K562 (cell line): Measurements from ENCODE around the gene ASGR1. TPM values are rescaled to one million over a fixed set of nuclear protein-coding genes. Genes with fewer than 3 reads are reported as not detected.
A peak's percentile ranks its signal among the peaks of the same experiment; 100 is the strongest.

ENCODE experiments used
- ATAC-seq: fragments of 200-7000 bp; cut with Tn5 transposase; 3 replicates; pipeline ENCODE4 v1.9.1; 2020; ENCODE audit warnings: moderate library complexity
- Bru-seq: library from RNA; stranded (reverse); fragments of 400-500 nt; gene quantifications from one replicate; lab custom pipeline; 2021; lab: Mats Ljungman, UMichigan
- BruChase-seq, 2 experiments: library from RNA; stranded (reverse); fragments of 400-500 nt; gene quantifications; one replicate each; lab custom pipeline; 2021; lab: Mats Ljungman, UMichigan
- BruUV-seq: library from RNA; stranded (reverse); fragments of 400-500 nt; replicated peaks from 2 replicates; lab custom pipeline; 2021; lab: Mats Ljungman, UMichigan
- CTCF ChIA-PET: fragments of 300-600 bp; formaldehyde crosslinking; extraction: SDS; loops from one replicate; lab custom pipeline; 2021; ENCODE audit warnings: low intra/inter-chr PET ratio; lab: Yijun Ruan, JAX
- POLR2A ChIA-PET: fragments of 300-600, 350-650 bp; sonication (Branson Sonifier 250); formaldehyde crosslinking; extraction: SDS; loops from one replicate; lab custom pipeline; 2021; ENCODE audit warnings: antibody characterized with exemption, inconsistent platforms; lab: Yijun Ruan, JAX
- DNase-seq, 4 experiments: peaks; one replicate each; pipeline versions ENCODE4 v3.0.0 to v3.0.0-alpha.2; 2011 to 2018; ENCODE audit warnings: low spot score in 3 of 4, mixed read lengths in 3 of 4; ENCODE audit errors: extremely low read depth in 1 of 4
- FAIRE-seq: peaks from 2 replicates; lab custom pipeline; 2011; peaks lifted over from hg19 to GRCh38; lab: Jason Lieb, UNC
- H2AFZ ChIP-seq: 2 replicates; pipeline ENCODE4 v1.6.0; 2011; ENCODE audit warnings: low read depth, low read length, control low read depth, inconsistent platforms
- H3K27ac ChIP-seq: fragments of 200-600 bp; 3 replicates; pipeline ENCODE4 v1.8.0; 2011; ENCODE audit warnings: low read depth, mild to moderate bottlenecking, control low read depth, inconsistent platforms, low read length, moderate library complexity, mixed read lengths; ENCODE audit errors: extremely low read depth
- H3K27me3 ChIP-seq, 2 experiments: fragments of 300-600 bp in 1 of 2; 2 replicates in 1 of 2; 3 replicates in 1 of 2; pipeline versions ENCODE4 v1.6.0 to v1.8.0; 2011; ENCODE audit warnings: inconsistent platforms in 2 of 2, low read length in 2 of 2, mild to moderate bottlenecking in 1 of 2, mixed read lengths in 1 of 2, moderate library complexity in 1 of 2; ENCODE audit not compliant: control insufficient read depth in 2 of 2, insufficient read depth in 2 of 2
- H3K36me3 ChIP-seq: fragments of 300-600 bp; 3 replicates; pipeline ENCODE4 v1.8.0; 2011; ENCODE audit warnings: mild to moderate bottlenecking, low read length, inconsistent platforms; ENCODE audit not compliant: control insufficient read depth, insufficient read depth
- H3K4me1 ChIP-seq, 2 experiments: fragments of 200-600 bp in 1 of 2; replicated peaks in 1 of 2; 2 replicates in 1 of 2; 3 replicates in 1 of 2; pipeline versions ENCODE4 v1.5.1 to v1.8.0; 2011; ENCODE audit warnings: inconsistent platforms in 2 of 2, low read length in 2 of 2, mild to moderate bottlenecking in 1 of 2, mixed read lengths in 1 of 2, moderate library complexity in 1 of 2; ENCODE audit not compliant: control insufficient read depth in 2 of 2, insufficient read depth in 2 of 2
- H3K4me2 ChIP-seq: 2 replicates; pipeline ENCODE4 v1.6.1; 2011; ENCODE audit warnings: low read length, control low read depth, inconsistent platforms, mixed read lengths; ENCODE audit not compliant: insufficient read depth
- H3K4me3 ChIP-seq: fragments of 200-600 bp; sonication (generic), shearing (Covaris generic); 2 replicates; pipeline ENCODE4 v1.5.1; 2016; ENCODE audit warnings: control low read depth, inconsistent platforms
- H3K79me2 ChIP-seq: fragments of 200-600 bp; 3 replicates; pipeline ENCODE4 v1.8.0; 2011; ENCODE audit warnings: low read length, inconsistent platforms; ENCODE audit not compliant: control insufficient read depth, insufficient read depth
- H3K9ac ChIP-seq, 2 experiments: 2 replicates each; pipeline versions ENCODE4 v1.6.0 to v1.6.1; 2011; ENCODE audit warnings: low read depth in 2 of 2, low read length in 2 of 2, control low read depth in 1 of 2, inconsistent platforms in 1 of 2, mild to moderate bottlenecking in 1 of 2, mixed read lengths in 1 of 2; ENCODE audit not compliant: insufficient read depth in 1 of 2
- H3K9me1 ChIP-seq: one replicate; pipeline ENCODE4 v1.6.0; 2011; ENCODE audit warnings: inconsistent platforms, mild to moderate bottlenecking, low read length, moderate library complexity; ENCODE audit not compliant: control insufficient read depth, insufficient read depth
- H3K9me3 ChIP-seq: replicated peaks from 2 replicates; pipeline ENCODE4 v1.5.1; 2011; ENCODE audit warnings: low read depth, low read length, inconsistent platforms; ENCODE audit not compliant: control insufficient read depth, insufficient read depth
- H4K20me1 ChIP-seq: replicated peaks from 2 replicates; pipeline ENCODE4 v1.6.1; 2011; ENCODE audit warnings: low read length, inconsistent platforms, mixed read lengths; ENCODE audit not compliant: control insufficient read depth, insufficient read depth
- KAT2B ChIP-seq: IDR thresholded peaks from one replicate; pipeline ENCODE4 v1.6.1; 2012; ENCODE audit warnings: low read depth, mild to moderate bottlenecking, control low read depth, inconsistent platforms, low read length, moderate library complexity
- NFIC ChIP-seq: fragments of 450-650 bp; IDR thresholded peaks from 2 replicates; pipeline ENCODE4 v1.6.1; 2017; ENCODE audit warnings: mild to moderate bottlenecking, inconsistent platforms
- WGBS: fragments of 100-300 bp; shearing (Covaris generic); methylation state at CpG from one replicate; pipeline ENCODE4 v1.1.6; 2016; ENCODE audit warnings: low coverage, mixed read lengths; ENCODE audit not compliant: insufficient coverage; ENCODE audit errors: missing lambda C conversion rate; 5-methylcytosine and 5-hydroxymethylcytosine counted together
- in situ Hi-C: fragments of 300-500 bp; cut with MboI; formaldehyde crosslinking; loops from 4 replicates; pipeline ENCODE4 v1.15.0; 2018; ENCODE audit warnings: inconsistent platforms, mixed read lengths
- intact Hi-C: fragments of 100-400 bp; cut with micrococcal nuclease; formaldehyde crosslinking; loops from 2 replicates; pipeline ENCODE4 v1.14.2; 2022
- long read RNA-seq, 3 experiments: library from polyadenylated mRNA in 2 of 3; library from RNA in 1 of 3; unstranded in 2 of 3; stranded (forward) in 1 of 3; transcript quantifications; one replicate each; pipeline ENCODE4 v2.0.0, GENCODE V29; 2019 to 2022
- polyA minus RNA-seq, 3 experiments: library from RNA; depleted of rRNA, polyadenylated mRNA; stranded (reverse); fragments of >200 nt; gene quantifications; 2 replicates each; pipeline ENCODE4 v1.2.3, GENCODE V29; 2011
- polyA plus RNA-seq, 8 experiments: library from polyadenylated mRNA; depleted of rRNA in 4 of 8; stranded (reverse) in 5 of 8; unstranded in 3 of 8; fragments of >200 nt; fragmentation: Nextera tagmentation in 2 of 8; fragmentation: Illumina TruSeq in 1 of 8; extraction: Ambion mirVana in 2 of 8; extraction: Trizol in 1 of 8; gene quantifications; 2 replicates each; pipeline versions ENCODE4 v1.2.1 to v1.2.3, GENCODE V29; 2011 to 2014; ENCODE audit warnings: inconsistent platforms in 1 of 8, missing spikeins in 1 of 8
- total RNA-seq, 7 experiments: library from RNA; depleted of rRNA in 6 of 7; stranded (reverse); fragments of >200 nt in 6 of 7; fragmentation: Illumina TruSeq in 2 of 7; extraction: Trizol in 2 of 7; gene quantifications; 2 replicates each; pipeline versions ENCODE4 v1.2.1 to v1.2.3, GENCODE V29; 2011 to 2021; ENCODE audit warnings: low replicate concordance in 1 of 7

Gene ASGR1
- total RNA-seq (2011; cell fraction: chromatin; rRNA removed; ENCODE audit: low replicate concordance) = 1.4 and 3.8 TPM in 2 replicates
- 2.1 and 3.0 TPM in 2 replicates for total RNA-seq (2011; cell fraction: nucleolus; rRNA removed)
- total RNA-seq (2011; cell fraction: nucleoplasm; rRNA removed) = 1.3 and 1.6 TPM in 2 replicates
- total RNA-seq (2014; rRNA removed) = 0.45 and 1.00 TPM in 2 replicates
- total RNA-seq (2014; rRNA removed; fragmentation: Illumina TruSeq; extraction: Trizol) = 0.11 TPM in 1 of 2 replicates, not detected in the other
- 0.14 and 0.41 TPM in 2 replicates for total RNA-seq (2015; rRNA removed; fragmentation: Illumina TruSeq; extraction: Trizol)
- 0.58 and 0.78 TPM in 2 replicates for total RNA-seq (2021)
- 1.0 and 2.5 TPM in 2 replicates for polyA plus RNA-seq (2011; rRNA removed)
- 2.6 and 3.2 TPM in 2 replicates for polyA plus RNA-seq (2011; cell fraction: cytosol; rRNA removed)
- polyA plus RNA-seq (2011; cell fraction: nucleus; rRNA removed) = 7.7 and 11.1 TPM in 2 replicates
- polyA plus RNA-seq (2012) = 0.68 and 1.1 TPM in 2 replicates
- 0.15 and 0.40 TPM in 2 replicates for polyA plus RNA-seq (2014; fragmentation: Illumina TruSeq; extraction: Trizol)
- polyA plus RNA-seq (2014; fragmentation: Nextera tagmentation; extraction: Ambion mirVana) = not detected
- 0.64 and 2.3 TPM in 2 replicates for polyA plus RNA-seq (2014; rRNA removed)
- polyA minus RNA-seq (2011; rRNA and poly(A)+ RNA removed) = 0.24 and 0.56 TPM in 2 replicates
- polyA minus RNA-seq (2011; cell fraction: cytosol; rRNA and poly(A)+ RNA removed) = 1.3 TPM in 1 of 2 replicates, not detected in the other
- 1.2 and 2.7 TPM in 2 replicates for polyA minus RNA-seq (2011; cell fraction: nucleus; rRNA and poly(A)+ RNA removed)
- Bru-seq, nascent RNA = percentile 27 among the genes with signal in this experiment
- percentile 30 among the genes with signal in this experiment for BruChase-seq, experiment 1, labeled RNA remaining after a 2-hour chase
- percentile 35 among the genes with signal in this experiment for BruChase-seq, experiment 2, labeled RNA remaining after a 6-hour chase
- long read RNA-seq, experiment 1 = 0 reads
- long read RNA-seq, experiment 2 = 0 reads
- long read RNA-seq, experiment 3, partial matches to known transcripts = 0 of 1 reads
- long read RNA-seq, experiment 3, other reads (novel, unspliced or antisense) = 1 of 1 reads

GRCh38 chr17:7179317-7180254, at the start of gene ASGR1:
Gene ASGR1, minus strand, starts transcription at chr17:7179370. Its CDS starts 807 bp downstream, at chr17:7178563.
- POLR2A ChIA-PET = no interaction called here
- H3K9ac ChIP-seq = peak within 1 kb of the TSS; percentile 40 to 53; a peak in 3 of 4 replicates
- H3K27ac ChIP-seq = no peak within 1 kb of the TSS; the same call in 2 of the 3 replicates
- intact Hi-C loops (no loop called here), in situ Hi-C loops (no loop called here)
- H3K79me2 ChIP-seq = no peaks in the 10 kb centered on the region
- no TSS peak for BruUV-seq
- ATAC-seq = no peak
- peak within 1 kb of the TSS; percentile 36 for H3K4me3 ChIP-seq
- H3K4me1 ChIP-seq = peaks cover 3 to 15% of the 10 kb centered on the region in 2 experiments; a peak in 3 of 5 replicates
- no peak for DNase-seq
- H2AFZ ChIP-seq = peak within 1 kb of the TSS; percentile 92
- H3K9me1 ChIP-seq = no peaks in the 10 kb centered on the region
- H3K9me3 ChIP-seq = 0 out of 2 replicates have a peak, but pooled peaks cover 3% of the 10 kb centered on the region
- CTCF ChIA-PET = no interaction called here
- no peak for TF ChIP-seq KAT2B
- 0 out of 2 replicates have a peak, but pooled peaks have one; percentile 20 for TF ChIP-seq NFIC
- H3K36me3 ChIP-seq = no peaks in the 10 kb centered on the region
- peak within 1 kb of the TSS; percentile 88 for H3K4me2 ChIP-seq
- WGBS = 15% methylated on average over 13 of the region's 20 CpGs
- H4K20me1 ChIP-seq = no peaks in the 10 kb centered on the region
- FAIRE-seq = no peak
- peaks cover 0 to 6% of the 10 kb centered on the region in 2 experiments; a peak in 2 of 5 replicates for H3K27me3 ChIP-seq
